ENCODE measurements around the gene AIFM3. TPM values are rescaled to one million over a fixed set of nuclear protein-coding genes. Genes with fewer than 3 reads are reported as not detected.

AIFM3 gene
- total and polyA plus RNA-seq, 2 experiments from 2014 or later, result 0.45 to 1.5 TPM

GRCh38 chr22:20980523-20980922 lies 13.5 kb downstream of the AIFM3 start:
- peaks cover 15% of the 10 kb centered on the region for H3K4me1 Mint-ChIP-seq
- ATAC-seq (no peak), DNase-seq (ENCODE audit: low spot score) (no peak)
- Histone ChIP-seq H4K20me1 (replicated peaks; ENCODE audit: insufficient read depth) (no peaks in the 10 kb centered on the region), H3K27ac (ENCODE audit: low read depth) (no peak overlapping the region), H3K36me3 (ENCODE audit: insufficient read depth) (no peaks in the 10 kb centered on the region; the same call in 1 of the 2 replicates), H3F3A (replicated peaks; ENCODE audit: low read depth) (no peaks in the 10 kb centered on the region), H3K9me2 (ENCODE audit: insufficient read depth) (0 out of 2 replicates have a peak, but pooled peaks cover 6% of the 10 kb centered on the region), H3K27me3 (ENCODE audit: insufficient read depth) (no peaks in the 10 kb centered on the region), H3K4me2 (0 out of 2 replicates have a peak overlapping the region, but pooled peaks have one; percentile 82), H3K79me2 (replicated peaks; ENCODE audit: insufficient read depth) (no peaks in the 10 kb centered on the region), H3K4me3 (no peak overlapping the region), H3K4me1 (ENCODE audit: insufficient read depth) (peaks cover 11% of the 10 kb centered on the region; the same call in 1 of the 2 replicates), H2AFZ (no peak overlapping the region)
- peaks cover 20% of the 10 kb centered on the region for H3K9me3 Mint-ChIP-seq
- H3K36me3 Mint-ChIP-seq (ENCODE audit: low read depth), result peaks cover 6% of the 10 kb centered on the region; the same call in 1 of the 3 replicates
- peak overlapping the region; percentile 95 for H3K4me3 Mint-ChIP-seq
- no peak for TF ChIP-seq EZH2phosphoT487 (IDR thresholded peaks at IDR 0.05; ENCODE audit: unreplicated experiment)
- no peak for TF ChIP-seq POLR2AphosphoS5 (IDR thresholded peaks at IDR 0.05; ENCODE audit: low read depth)
- TF ChIP-seq STAT1 (IDR thresholded peaks at IDR 0.05; ENCODE audit: unreplicated experiment), result no peak
- no peak for TF ChIP-seq NANOG (IDR thresholded peaks at IDR 0.05; ENCODE audit: borderline replicate concordance)
- TF ChIP-seq, protein P1, sequence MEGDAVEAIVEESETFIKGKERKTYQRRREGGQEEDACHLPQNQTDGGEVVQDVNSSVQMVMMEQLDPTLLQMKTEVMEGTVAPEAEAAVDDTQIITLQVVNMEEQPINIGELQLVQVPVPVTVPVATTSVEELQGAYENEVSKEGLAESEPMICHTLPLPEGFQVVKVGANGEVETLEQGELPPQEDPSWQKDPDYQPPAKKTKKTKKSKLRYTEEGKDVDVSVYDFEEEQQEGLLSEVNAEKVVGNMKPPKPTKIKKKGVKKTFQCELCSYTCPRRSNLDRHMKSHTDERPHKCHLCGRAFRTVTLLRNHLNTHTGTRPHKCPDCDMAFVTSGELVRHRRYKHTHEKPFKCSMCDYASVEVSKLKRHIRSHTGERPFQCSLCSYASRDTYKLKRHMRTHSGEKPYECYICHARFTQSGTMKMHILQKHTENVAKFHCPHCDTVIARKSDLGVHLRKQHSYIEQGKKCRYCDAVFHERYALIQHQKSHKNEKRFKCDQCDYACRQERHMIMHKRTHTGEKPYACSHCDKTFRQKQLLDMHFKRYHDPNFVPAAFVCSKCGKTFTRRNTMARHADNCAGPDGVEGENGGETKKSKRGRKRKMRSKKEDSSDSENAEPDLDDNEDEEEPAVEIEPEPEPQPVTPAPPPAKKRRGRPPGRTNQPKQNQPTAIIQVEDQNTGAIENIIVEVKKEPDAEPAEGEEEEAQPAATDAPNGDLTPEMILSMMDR (conservative IDR thresholded peaks at IDR 0.05; ENCODE audit: low read depth in 2 of 2), result no peak
- no peak for TF ChIP-seq EZH2 (IDR thresholded peaks at IDR 0.05; ENCODE audit: low read depth, unreplicated experiment)
- TF ChIP-seq, protein P2, sequence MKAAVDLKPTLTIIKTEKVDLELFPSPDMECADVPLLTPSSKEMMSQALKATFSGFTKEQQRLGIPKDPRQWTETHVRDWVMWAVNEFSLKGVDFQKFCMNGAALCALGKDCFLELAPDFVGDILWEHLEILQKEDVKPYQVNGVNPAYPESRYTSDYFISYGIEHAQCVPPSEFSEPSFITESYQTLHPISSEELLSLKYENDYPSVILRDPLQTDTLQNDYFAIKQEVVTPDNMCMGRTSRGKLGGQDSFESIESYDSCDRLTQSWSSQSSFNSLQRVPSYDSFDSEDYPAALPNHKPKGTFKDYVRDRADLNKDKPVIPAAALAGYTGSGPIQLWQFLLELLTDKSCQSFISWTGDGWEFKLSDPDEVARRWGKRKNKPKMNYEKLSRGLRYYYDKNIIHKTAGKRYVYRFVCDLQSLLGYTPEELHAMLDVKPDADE (IDR thresholded peaks at IDR 0.05), result no peak
- TF ChIP-seq ZNF114 (CRISPR knock-in tag; IDR thresholded peaks at IDR 0.05), result no peak
- TF ChIP-seq, protein P3, sequence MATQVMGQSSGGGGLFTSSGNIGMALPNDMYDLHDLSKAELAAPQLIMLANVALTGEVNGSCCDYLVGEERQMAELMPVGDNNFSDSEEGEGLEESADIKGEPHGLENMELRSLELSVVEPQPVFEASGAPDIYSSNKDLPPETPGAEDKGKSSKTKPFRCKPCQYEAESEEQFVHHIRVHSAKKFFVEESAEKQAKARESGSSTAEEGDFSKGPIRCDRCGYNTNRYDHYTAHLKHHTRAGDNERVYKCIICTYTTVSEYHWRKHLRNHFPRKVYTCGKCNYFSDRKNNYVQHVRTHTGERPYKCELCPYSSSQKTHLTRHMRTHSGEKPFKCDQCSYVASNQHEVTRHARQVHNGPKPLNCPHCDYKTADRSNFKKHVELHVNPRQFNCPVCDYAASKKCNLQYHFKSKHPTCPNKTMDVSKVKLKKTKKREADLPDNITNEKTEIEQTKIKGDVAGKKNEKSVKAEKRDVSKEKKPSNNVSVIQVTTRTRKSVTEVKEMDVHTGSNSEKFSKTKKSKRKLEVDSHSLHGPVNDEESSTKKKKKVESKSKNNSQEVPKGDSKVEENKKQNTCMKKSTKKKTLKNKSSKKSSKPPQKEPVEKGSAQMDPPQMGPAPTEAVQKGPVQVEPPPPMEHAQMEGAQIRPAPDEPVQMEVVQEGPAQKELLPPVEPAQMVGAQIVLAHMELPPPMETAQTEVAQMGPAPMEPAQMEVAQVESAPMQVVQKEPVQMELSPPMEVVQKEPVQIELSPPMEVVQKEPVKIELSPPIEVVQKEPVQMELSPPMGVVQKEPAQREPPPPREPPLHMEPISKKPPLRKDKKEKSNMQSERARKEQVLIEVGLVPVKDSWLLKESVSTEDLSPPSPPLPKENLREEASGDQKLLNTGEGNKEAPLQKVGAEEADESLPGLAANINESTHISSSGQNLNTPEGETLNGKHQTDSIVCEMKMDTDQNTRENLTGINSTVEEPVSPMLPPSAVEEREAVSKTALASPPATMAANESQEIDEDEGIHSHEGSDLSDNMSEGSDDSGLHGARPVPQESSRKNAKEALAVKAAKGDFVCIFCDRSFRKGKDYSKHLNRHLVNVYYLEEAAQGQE (IDR thresholded peaks at IDR 0.05; ENCODE audit: unreplicated experiment), result no peak
- no peak for TF ChIP-seq JUNB (IDR thresholded peaks at IDR 0.05; ENCODE audit: unreplicated experiment)
- TF ChIP-seq, protein P4, sequence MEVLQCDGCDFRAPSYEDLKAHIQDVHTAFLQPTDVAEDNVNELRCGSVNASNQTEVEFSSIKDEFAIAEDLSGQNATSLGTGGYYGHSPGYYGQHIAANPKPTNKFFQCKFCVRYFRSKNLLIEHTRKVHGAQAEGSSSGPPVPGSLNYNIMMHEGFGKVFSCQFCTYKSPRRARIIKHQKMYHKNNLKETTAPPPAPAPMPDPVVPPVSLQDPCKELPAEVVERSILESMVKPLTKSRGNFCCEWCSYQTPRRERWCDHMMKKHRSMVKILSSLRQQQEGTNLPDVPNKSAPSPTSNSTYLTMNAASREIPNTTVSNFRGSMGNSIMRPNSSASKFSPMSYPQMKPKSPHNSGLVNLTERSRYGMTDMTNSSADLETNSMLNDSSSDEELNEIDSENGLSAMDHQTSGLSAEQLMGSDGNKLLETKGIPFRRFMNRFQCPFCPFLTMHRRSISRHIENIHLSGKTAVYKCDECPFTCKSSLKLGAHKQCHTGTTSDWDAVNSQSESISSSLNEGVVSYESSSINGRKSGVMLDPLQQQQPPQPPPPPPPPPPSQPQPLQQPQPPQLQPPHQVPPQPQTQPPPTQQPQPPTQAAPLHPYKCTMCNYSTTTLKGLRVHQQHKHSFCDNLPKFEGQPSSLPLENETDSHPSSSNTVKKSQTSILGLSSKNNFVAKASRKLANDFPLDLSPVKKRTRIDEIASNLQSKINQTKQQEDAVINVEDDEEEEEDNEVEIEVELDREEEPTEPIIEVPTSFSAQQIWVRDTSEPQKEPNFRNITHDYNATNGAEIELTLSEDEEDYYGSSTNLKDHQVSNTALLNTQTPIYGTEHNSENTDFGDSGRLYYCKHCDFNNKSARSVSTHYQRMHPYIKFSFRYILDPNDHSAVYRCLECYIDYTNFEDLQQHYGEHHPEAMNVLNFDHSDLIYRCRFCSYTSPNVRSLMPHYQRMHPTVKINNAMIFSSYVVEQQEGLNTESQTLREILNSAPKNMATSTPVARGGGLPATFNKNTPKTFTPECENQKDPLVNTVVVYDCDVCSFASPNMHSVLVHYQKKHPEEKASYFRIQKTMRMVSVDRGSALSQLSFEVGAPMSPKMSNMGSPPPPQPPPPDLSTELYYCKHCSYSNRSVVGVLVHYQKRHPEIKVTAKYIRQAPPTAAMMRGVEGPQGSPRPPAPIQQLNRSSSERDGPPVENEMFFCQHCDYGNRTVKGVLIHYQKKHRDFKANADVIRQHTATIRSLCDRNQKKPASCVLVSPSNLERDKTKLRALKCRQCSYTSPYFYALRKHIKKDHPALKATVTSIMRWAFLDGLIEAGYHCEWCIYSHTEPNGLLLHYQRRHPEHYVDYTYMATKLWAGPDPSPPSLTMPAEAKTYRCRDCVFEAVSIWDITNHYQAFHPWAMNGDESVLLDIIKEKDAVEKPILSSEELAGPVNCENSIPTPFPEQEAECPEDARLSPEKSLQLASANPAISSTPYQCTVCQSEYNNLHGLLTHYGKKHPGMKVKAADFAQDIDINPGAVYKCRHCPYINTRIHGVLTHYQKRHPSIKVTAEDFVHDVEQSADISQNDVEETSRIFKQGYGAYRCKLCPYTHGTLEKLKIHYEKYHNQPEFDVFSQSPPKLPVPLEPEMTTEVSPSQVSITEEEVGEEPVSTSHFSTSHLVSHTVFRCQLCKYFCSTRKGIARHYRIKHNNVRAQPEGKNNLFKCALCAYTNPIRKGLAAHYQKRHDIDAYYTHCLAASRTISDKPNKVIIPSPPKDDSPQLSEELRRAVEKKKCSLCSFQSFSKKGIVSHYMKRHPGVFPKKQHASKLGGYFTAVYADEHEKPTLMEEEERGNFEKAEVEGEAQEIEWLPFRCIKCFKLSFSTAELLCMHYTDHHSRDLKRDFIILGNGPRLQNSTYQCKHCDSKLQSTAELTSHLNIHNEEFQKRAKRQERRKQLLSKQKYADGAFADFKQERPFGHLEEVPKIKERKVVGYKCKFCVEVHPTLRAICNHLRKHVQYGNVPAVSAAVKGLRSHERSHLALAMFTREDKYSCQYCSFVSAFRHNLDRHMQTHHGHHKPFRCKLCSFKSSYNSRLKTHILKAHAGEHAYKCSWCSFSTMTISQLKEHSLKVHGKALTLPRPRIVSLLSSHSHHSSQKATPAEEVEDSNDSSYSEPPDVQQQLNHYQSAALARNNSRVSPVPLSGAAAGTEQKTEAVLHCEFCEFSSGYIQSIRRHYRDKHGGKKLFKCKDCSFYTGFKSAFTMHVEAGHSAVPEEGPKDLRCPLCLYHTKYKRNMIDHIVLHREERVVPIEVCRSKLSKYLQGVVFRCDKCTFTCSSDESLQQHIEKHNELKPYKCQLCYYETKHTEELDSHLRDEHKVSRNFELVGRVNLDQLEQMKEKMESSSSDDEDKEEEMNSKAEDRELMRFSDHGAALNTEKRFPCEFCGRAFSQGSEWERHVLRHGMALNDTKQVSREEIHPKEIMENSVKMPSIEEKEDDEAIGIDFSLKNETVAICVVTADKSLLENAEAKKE (CRISPR knock-in tag; IDR thresholded peaks at IDR 0.05), result no peak
- no peak for TF ChIP-seq ZNF331 (CRISPR knock-in tag; IDR thresholded peaks at IDR 0.05; ENCODE audit: low read depth)
- peaks cover 31% of the 10 kb centered on the region for H3K27me3 Mint-ChIP-seq (ENCODE audit: insufficient read depth, low read depth, poor library complexity)
- H3K27ac Mint-ChIP-seq, result no peak overlapping the region
